ENCODE results near the gene SLC25A14. TPM values are rescaled to one million over a fixed set of nuclear protein-coding genes. Genes with fewer than 3 reads are reported as not detected.

The SLC25A14 gene
- total RNA-seq, 1 experiment from 2014 or later, result 8.3 TPM

GRCh38 chrX:130415201-130415600, 75.5 kb downstream of the SLC25A14 start:
- Histone ChIP-seq H3K27me3 (replicated peaks; ENCODE audit: control insufficient read depth, insufficient read depth, low read length) (no peaks in the 10 kb centered on the region), H3K9me3 (no peaks in the 10 kb centered on the region), H3K4me1 (no peaks in the 10 kb centered on the region), H3K36me3 (ENCODE audit: control insufficient read depth, insufficient read depth, low read length) (no peaks in the 10 kb centered on the region), H3K4me3 (ENCODE audit: low read depth, low read length) (no peak overlapping the region)
- CTCF ChIA-PET, result no interaction called here
- POLR2A ChIA-PET, result no interaction called here
- H3K27ac Mint-ChIP-seq (ENCODE audit: unreplicated experiment), result no peak overlapping the region
- H3K36me3 Mint-ChIP-seq (ENCODE audit: insufficient read depth, unreplicated experiment), result peaks cover 7% of the 10 kb centered on the region
- no TSS peak for BruUV-seq (replicated peaks)
- H3K4me3 Mint-ChIP-seq (ENCODE audit: unreplicated experiment), result no peak overlapping the region
- intact Hi-C loops (cut with micrococcal nuclease; ENCODE audit: unreplicated experiment), result no loop called here
- no peaks in the 10 kb centered on the region for H3K9me3 Mint-ChIP-seq (ENCODE audit: unreplicated experiment)
- no peak for DNase-seq
- no peak for TF ChIP-seq CTCF (IDR thresholded peaks at IDR 0.05; ENCODE audit: insufficient read depth in 1 of 2, low read depth in 1 of 2, low read length in 1 of 2, severe bottlenecking in 1 of 2, unreplicated experiment in 1 of 2)
- no peaks in the 10 kb centered on the region for H3K27me3 Mint-ChIP-seq (ENCODE audit: insufficient read depth, unreplicated experiment)
- H3K4me1 Mint-ChIP-seq (ENCODE audit: low read depth, unreplicated experiment), result no peaks in the 10 kb centered on the region

GRCh38 chrX:130416785-130417184, 77.1 kb downstream of the SLC25A14 start:
- Histone ChIP-seq H3K9me3 (no peaks in the 10 kb centered on the region), H3K4me1 (no peaks in the 10 kb centered on the region), H3K27me3 (replicated peaks; ENCODE audit: control insufficient read depth, insufficient read depth, low read length) (no peaks in the 10 kb centered on the region), H3K4me3 (ENCODE audit: low read depth, low read length) (no peak overlapping the region), H3K36me3 (ENCODE audit: control insufficient read depth, insufficient read depth, low read length) (no peaks in the 10 kb centered on the region)
- no TSS peak for BruUV-seq (replicated peaks)
- DNase-seq, result no peak
- no peak for TF ChIP-seq CTCF (IDR thresholded peaks at IDR 0.05; ENCODE audit: insufficient read depth in 1 of 2, low read depth in 1 of 2, low read length in 1 of 2, severe bottlenecking in 1 of 2, unreplicated experiment in 1 of 2)
- Mint-ChIP-seq H3K36me3 (ENCODE audit: insufficient read depth, unreplicated experiment) (no peaks in the 10 kb centered on the region), H3K4me1 (ENCODE audit: low read depth, unreplicated experiment) (no peaks in the 10 kb centered on the region), H3K27me3 (ENCODE audit: insufficient read depth, unreplicated experiment) (no peaks in the 10 kb centered on the region), H3K27ac (ENCODE audit: unreplicated experiment) (no peak overlapping the region), H3K4me3 (ENCODE audit: unreplicated experiment) (no peak overlapping the region), H3K9me3 (ENCODE audit: unreplicated experiment) (no peaks in the 10 kb centered on the region)
- ChIA-PET POLR2A (no interaction called here), CTCF (no interaction called here)
- intact Hi-C loops (cut with micrococcal nuclease; ENCODE audit: unreplicated experiment), result no loop called here

- Mint-ChIP-seq H3K9me3 (ENCODE audit: unreplicated experiment) (no peaks in the 10 kb centered on the region), H3K27ac (ENCODE audit: unreplicated experiment) (no peak overlapping the region), H3K36me3 (ENCODE audit: insufficient read depth, unreplicated experiment) (no peaks in the 10 kb centered on the region), H3K27me3 (ENCODE audit: insufficient read depth, unreplicated experiment) (no peaks in the 10 kb centered on the region), H3K4me3 (ENCODE audit: unreplicated experiment) (no peak overlapping the region), H3K4me1 (ENCODE audit: low read depth, unreplicated experiment) (no peaks in the 10 kb centered on the region)
- POLR2A ChIA-PET, result no interaction called here
- no peak for TF ChIP-seq CTCF (IDR thresholded peaks at IDR 0.05; ENCODE audit: insufficient read depth in 1 of 2, low read depth in 1 of 2, low read length in 1 of 2, severe bottlenecking in 1 of 2, unreplicated experiment in 1 of 2)
- intact Hi-C loops (cut with micrococcal nuclease; ENCODE audit: unreplicated experiment), result no loop called here
- no peaks in the 10 kb centered on the region for H3K36me3 ChIP-seq (ENCODE audit: control insufficient read depth, insufficient read depth, low read length)
- H3K9me3 ChIP-seq, result no peaks in the 10 kb centered on the region
- H3K4me3 ChIP-seq (ENCODE audit: low read depth, low read length), result no peak overlapping the region
- H3K4me1 ChIP-seq, result no peaks in the 10 kb centered on the region
- no peaks in the 10 kb centered on the region for H3K27me3 ChIP-seq (replicated peaks; ENCODE audit: control insufficient read depth, insufficient read depth, low read length)
- no TSS peak for BruUV-seq (replicated peaks)
- no peak for DNase-seq
- CTCF ChIA-PET, result no interaction called here
These were observed 78.3 kb downstream of the SLC25A14 start for GRCh38 chrX:130418066-130418465.
